ENCODE results near the gene PUS1.

PUS1 gene

DNA sequence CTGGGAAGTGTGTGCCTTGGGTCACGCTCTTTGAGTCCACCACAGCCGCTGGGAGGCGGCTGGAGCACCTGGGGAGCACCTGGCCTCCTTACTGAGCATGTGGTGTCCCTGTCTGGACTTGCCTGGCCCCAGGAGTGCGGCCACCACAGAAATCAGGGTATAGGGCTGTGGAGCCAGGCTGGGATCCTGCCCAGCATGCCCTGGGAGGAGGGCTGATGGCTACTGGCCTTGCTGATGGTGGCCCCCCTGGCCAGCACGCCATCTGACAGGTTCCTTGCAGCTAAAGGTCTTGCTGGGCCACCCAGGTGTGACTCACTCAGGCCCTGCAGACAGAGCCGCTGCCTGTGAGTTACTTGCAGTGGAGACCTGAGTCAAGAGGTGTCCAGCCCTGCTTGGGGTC, 28.7 kb upstream of the PUS1 start (continued):
- no peak for TF ChIP-seq ZNF302 (tag by site-specific recombination; IDR thresholded peaks at IDR 0.05; ENCODE audit: low read depth)
- TF ChIP-seq ZNF571 (tag by site-specific recombination; IDR thresholded peaks at IDR 0.05) = no peak
- no peak for TF ChIP-seq TCF7L2 (IDR thresholded peaks at IDR 0.05; ENCODE audit: borderline replicate concordance, low read depth, low read length)
- TF ChIP-seq ZIC2 (tag by site-specific recombination; IDR thresholded peaks at IDR 0.05) = peak; percentile 96
- TF ChIP-seq, protein P1, sequence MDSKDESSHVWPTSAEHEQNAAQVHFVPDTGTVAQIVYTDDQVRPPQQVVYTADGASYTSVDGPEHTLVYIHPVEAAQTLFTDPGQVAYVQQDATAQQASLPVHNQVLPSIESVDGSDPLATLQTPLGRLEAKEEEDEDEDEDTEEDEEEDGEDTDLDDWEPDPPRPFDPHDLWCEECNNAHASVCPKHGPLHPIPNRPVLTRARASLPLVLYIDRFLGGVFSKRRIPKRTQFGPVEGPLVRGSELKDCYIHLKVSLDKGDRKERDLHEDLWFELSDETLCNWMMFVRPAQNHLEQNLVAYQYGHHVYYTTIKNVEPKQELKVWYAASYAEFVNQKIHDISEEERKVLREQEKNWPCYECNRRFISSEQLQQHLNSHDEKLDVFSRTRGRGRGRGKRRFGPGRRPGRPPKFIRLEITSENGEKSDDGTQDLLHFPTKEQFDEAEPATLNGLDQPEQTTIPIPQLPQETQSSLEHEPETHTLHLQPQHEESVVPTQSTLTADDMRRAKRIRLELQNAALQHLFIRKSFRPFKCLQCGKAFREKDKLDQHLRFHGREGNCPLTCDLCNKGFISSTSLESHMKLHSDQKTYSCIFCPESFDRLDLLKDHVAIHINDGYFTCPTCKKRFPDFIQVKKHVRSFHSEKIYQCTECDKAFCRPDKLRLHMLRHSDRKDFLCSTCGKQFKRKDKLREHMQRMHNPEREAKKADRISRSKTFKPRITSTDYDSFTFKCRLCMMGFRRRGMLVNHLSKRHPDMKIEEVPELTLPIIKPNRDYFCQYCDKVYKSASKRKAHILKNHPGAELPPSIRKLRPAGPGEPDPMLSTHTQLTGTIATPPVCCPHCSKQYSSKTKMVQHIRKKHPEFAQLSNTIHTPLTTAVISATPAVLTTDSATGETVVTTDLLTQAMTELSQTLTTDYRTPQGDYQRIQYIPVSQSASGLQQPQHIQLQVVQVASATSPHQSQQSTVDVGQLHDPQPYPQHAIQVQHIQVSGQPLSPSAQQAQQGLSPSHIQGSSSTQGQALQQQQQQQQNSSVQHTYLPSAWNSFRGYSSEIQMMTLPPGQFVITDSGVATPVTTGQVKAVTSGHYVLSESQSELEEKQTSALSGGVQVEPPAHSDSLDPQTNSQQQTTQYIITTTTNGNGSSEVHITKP (tag by site-specific recombination; IDR thresholded peaks at IDR 0.05) = no peak
- no peak for TF ChIP-seq YY2 (tag by site-specific recombination; IDR thresholded peaks at IDR 0.05)
- TF ChIP-seq ZNF654 (tag by site-specific recombination; IDR thresholded peaks at IDR 0.05; ENCODE audit: low read depth) = no peak
- TF ChIP-seq, protein P2, sequence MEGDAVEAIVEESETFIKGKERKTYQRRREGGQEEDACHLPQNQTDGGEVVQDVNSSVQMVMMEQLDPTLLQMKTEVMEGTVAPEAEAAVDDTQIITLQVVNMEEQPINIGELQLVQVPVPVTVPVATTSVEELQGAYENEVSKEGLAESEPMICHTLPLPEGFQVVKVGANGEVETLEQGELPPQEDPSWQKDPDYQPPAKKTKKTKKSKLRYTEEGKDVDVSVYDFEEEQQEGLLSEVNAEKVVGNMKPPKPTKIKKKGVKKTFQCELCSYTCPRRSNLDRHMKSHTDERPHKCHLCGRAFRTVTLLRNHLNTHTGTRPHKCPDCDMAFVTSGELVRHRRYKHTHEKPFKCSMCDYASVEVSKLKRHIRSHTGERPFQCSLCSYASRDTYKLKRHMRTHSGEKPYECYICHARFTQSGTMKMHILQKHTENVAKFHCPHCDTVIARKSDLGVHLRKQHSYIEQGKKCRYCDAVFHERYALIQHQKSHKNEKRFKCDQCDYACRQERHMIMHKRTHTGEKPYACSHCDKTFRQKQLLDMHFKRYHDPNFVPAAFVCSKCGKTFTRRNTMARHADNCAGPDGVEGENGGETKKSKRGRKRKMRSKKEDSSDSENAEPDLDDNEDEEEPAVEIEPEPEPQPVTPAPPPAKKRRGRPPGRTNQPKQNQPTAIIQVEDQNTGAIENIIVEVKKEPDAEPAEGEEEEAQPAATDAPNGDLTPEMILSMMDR (tag by site-specific recombination; IDR thresholded peaks at IDR 0.05) = no peak
- TF ChIP-seq GLIS1 (tag by site-specific recombination; IDR thresholded peaks at IDR 0.05) = peak; percentile 79

DNA sequence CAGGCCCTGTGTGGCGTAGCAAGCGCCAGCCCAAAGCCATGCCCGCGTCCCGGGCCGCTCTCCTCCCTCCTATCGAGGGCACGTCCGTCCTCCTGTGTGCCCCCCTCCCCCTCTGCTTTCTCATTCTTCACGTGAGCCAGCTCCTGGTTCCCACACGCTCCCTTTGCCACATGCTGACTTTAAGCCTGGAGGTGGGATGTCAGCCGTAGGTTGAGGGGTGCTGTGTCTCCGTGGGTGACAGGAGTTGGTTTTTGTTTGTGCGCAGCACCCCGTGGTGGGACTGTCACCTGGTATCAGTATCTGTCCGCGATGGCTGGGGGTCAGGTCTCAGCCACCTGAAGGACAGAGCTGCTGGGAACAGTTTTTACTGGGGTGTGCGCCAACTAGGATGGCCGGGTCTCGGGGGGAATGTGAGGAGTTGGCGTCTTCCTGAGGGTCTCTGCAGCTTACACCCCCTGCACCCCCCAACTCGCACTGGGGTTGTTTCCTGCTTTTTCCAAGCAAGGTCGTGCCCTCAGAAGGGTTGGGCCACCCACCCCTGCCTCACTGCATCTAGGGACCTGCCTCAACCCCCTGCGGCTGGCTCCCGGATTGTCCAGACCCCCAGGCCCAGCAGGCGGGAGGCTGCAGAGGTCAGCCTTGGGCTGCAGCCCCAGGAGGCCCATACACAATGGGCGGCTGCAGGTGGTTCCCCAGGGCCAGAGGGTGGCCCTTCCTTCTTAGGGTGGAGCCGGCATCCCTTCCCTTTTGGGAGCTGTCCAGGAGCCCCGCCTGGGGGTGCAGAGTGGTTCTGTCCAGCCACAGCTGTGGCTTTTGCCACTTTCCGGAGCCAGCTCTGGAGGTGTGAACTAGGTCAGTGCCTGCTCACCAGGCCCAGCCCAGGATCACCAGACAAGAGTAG, 27.4 kb upstream of the PUS1 start:
- Histone ChIP-seq H3K27ac (ENCODE audit: extremely low read depth, low read depth, low read length) (no peak overlapping the region), H3K4me1 (ENCODE audit: control insufficient read depth, insufficient read depth, low read length) (no peaks in the 10 kb centered on the region), H3K36me3 (ENCODE audit: control insufficient read depth in 2 of 2, insufficient read depth in 1 of 2, low read length in 2 of 2) (peaks cover 6 to 48% of the 10 kb centered on the region in 2 experiments; a peak in 2 of 3 replicates), H3K4me3 (ENCODE audit: low read depth, low read length) (no peak overlapping the region), H3K9me3 (ENCODE audit: control insufficient read depth, insufficient read depth, low read depth, low read length) (no peaks in the 10 kb centered on the region)
- ChIA-PET POLR2A (no interaction called here), CTCF (interaction anchor here (0.9 kb wide), 1 partner anchor 26 kb away, joined by 4 read pairs; no protein-coding TSS in a partner anchor)
- peak; percentile 65 for TF ChIP-seq ZIC2 (tag by site-specific recombination; IDR thresholded peaks at IDR 0.05)
- no peak for TF ChIP-seq ZNF664 (tag by site-specific recombination; IDR thresholded peaks at IDR 0.05)
- TF ChIP-seq, protein P1 (tag by site-specific recombination; IDR thresholded peaks at IDR 0.05) = peak; percentile 56; the same call in 1 of the 2 replicates
- TF ChIP-seq GLIS1 (tag by site-specific recombination; IDR thresholded peaks at IDR 0.05) = peak; percentile 82
- no peak for TF ChIP-seq ZNF184 (tag by site-specific recombination; IDR thresholded peaks at IDR 0.05)
- no peak for TF ChIP-seq ZNF404 (tag by site-specific recombination; IDR thresholded peaks at IDR 0.05)
- no peak for TF ChIP-seq ZBTB17 (tag by site-specific recombination; IDR thresholded peaks at IDR 0.05)
- no peak for TF ChIP-seq ZNF324 (tag by site-specific recombination; IDR thresholded peaks at IDR 0.05)
- TF ChIP-seq SP2 (tag by site-specific recombination; IDR thresholded peaks at IDR 0.05) = 0 out of 2 replicates have a peak, but pooled peaks have one; percentile 1
- no peak for TF ChIP-seq ZNF202 (tag by site-specific recombination; IDR thresholded peaks at IDR 0.05; ENCODE audit: borderline replicate concordance)
- TF ChIP-seq ZXDB (tag by site-specific recombination; IDR thresholded peaks at IDR 0.05) = no peak
- no peak for TF ChIP-seq ZNF248 (tag by site-specific recombination; IDR thresholded peaks at IDR 0.05)
- TF ChIP-seq SCRT2 (tag by site-specific recombination; IDR thresholded peaks at IDR 0.05) = no peak
- TF ChIP-seq, protein P3, sequence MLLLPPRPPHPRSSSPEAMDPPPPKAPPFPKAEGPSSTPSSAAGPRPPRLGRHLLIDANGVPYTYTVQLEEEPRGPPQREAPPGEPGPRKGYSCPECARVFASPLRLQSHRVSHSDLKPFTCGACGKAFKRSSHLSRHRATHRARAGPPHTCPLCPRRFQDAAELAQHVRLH (tag by site-specific recombination; IDR thresholded peaks at IDR 0.05) = no peak
- TF ChIP-seq ZNF221 (tag by site-specific recombination; IDR thresholded peaks at IDR 0.05; ENCODE audit: borderline replicate concordance) = no peak
- no peak for TF ChIP-seq ZNF146 (tag by site-specific recombination; IDR thresholded peaks at IDR 0.05)
- peak; percentile 72 for TF ChIP-seq ZFHX2 (tag by site-specific recombination; conservative IDR thresholded peaks at IDR 0.05)
- no peak for TF ChIP-seq ZNF677 (tag by site-specific recombination; IDR thresholded peaks at IDR 0.05)
- TF ChIP-seq KLF1 (tag by site-specific recombination; IDR thresholded peaks at IDR 0.05) = peak; percentile 85
- no peak for TF ChIP-seq ZNF23 (tag by site-specific recombination; IDR thresholded peaks at IDR 0.05; ENCODE audit: borderline replicate concordance)
- peak; percentile 42; the same call in 1 of the 2 replicates for TF ChIP-seq GLIS2 (tag by site-specific recombination; IDR thresholded peaks at IDR 0.05)

Measured in HEK293 (cell line).